Ectodermal cell (in vitro differentiated cells): ENCODE data around the gene SMCO4.

Experiments
- H3K27ac ChIP-seq: 2 replicates; pipeline ENCODE4 v1.7.0; 2013; ENCODE audit warnings: mild to moderate bottlenecking, low read depth, low read length; ENCODE audit not compliant: insufficient read depth, poor library complexity, severe bottlenecking
- H3K27me3 ChIP-seq: 2 replicates; pipeline ENCODE4 v1.7.0; 2013; ENCODE audit warnings: mild to moderate bottlenecking, low read length; ENCODE audit not compliant: insufficient read depth, control insufficient read depth, poor library complexity, severe bottlenecking
- H3K36me3 ChIP-seq: one replicate; pipeline ENCODE4 v1.7.0; 2013; ENCODE audit warnings: low read length; ENCODE audit not compliant: control insufficient read depth, insufficient read depth
- H3K4me1 ChIP-seq: one replicate; pipeline ENCODE4 v1.7.0; 2013; ENCODE audit warnings: low read length; ENCODE audit not compliant: control insufficient read depth, insufficient read depth
- H3K4me3 ChIP-seq: 2 replicates; pipeline ENCODE4 v1.7.0; 2013; ENCODE audit warnings: low read depth, low read length, control low read depth; ENCODE audit not compliant: insufficient read depth
- H3K9me3 ChIP-seq: 2 replicates; pipeline ENCODE4 v1.7.0; 2013; ENCODE audit warnings: mild to moderate bottlenecking, low read length, moderate library complexity; ENCODE audit not compliant: control insufficient read depth
- WGBS, 2 experiments: methylation state at CpG; one replicate each; pipeline ENCODE4 v1.1.7; 2013; ENCODE audit warnings: missing lambda C conversion rate in 2 of 2; 5-methylcytosine and 5-hydroxymethylcytosine counted together

The SMCO4 gene

DNA sequence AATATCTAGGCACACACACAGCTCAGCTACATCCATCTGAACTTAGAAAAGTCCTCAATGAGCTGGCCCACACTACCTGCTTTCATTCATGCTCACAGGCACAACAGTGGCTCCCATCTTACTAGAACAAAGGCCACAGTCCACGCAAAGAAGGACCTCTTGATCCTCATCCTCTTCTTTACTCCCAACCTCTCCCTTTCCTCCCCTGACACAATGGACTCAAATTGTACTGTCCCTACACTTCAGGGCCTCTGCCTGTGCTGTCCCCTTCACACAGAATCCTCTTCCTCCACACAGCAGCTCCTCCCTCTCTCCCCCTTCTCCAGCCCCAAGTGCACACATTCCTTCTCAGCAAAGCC is 12.7 kb downstream of the SMCO4 start:
- Histone ChIP-seq H3K4me1 (no peaks in the 10 kb centered on the region), H3K36me3 (no peaks in the 10 kb centered on the region), H3K9me3 (no peaks in the 10 kb centered on the region), H3K27ac (no peak overlapping the region), H3K4me3 (no peak overlapping the region), H3K27me3 (no peaks in the 10 kb centered on the region)
- 75 to 82% methylated on average over 1 of the region's 1 CpG for WGBS, 2 experiments

- Histone ChIP-seq H3K4me3 (no peak overlapping the region), H3K4me1 (no peaks in the 10 kb centered on the region), H3K27me3 (no peaks in the 10 kb centered on the region), H3K9me3 (no peaks in the 10 kb centered on the region), H3K36me3 (no peaks in the 10 kb centered on the region), H3K27ac (no peak overlapping the region)
- 83 to 85% methylated on average over 9 of the region's 9 CpGs for WGBS, 2 experiments
These were observed 13.3 kb downstream of the SMCO4 start for GRCh38 chr11:93529707-93530467.

- no peak overlapping the region for H3K27ac ChIP-seq
- H3K4me3 ChIP-seq = no peak overlapping the region
- no peaks in the 10 kb centered on the region for H3K27me3 ChIP-seq
- no peaks in the 10 kb centered on the region for H3K36me3 ChIP-seq
- H3K4me1 ChIP-seq = no peaks in the 10 kb centered on the region
- WGBS, 2 experiments = 85 to 86% methylated on average over 9 to 10 of the region's 10 CpGs
- H3K9me3 ChIP-seq = no peaks in the 10 kb centered on the region
These were observed 14.2 kb downstream of the SMCO4 start for GRCh38 chr11:93528757-93529645.

GRCh38 chr11:93528252-93528651 is 14.9 kb downstream of the SMCO4 start:
- H3K4me3 ChIP-seq = no peak overlapping the region
- WGBS, 2 experiments = 92 to 98% methylated on average over 4 of the region's 4 CpGs
- no peaks in the 10 kb centered on the region for H3K9me3 ChIP-seq
- H3K27me3 ChIP-seq = no peaks in the 10 kb centered on the region
- no peaks in the 10 kb centered on the region for H3K4me1 ChIP-seq
- H3K27ac ChIP-seq = no peak overlapping the region
- H3K36me3 ChIP-seq = no peaks in the 10 kb centered on the region

DNA sequence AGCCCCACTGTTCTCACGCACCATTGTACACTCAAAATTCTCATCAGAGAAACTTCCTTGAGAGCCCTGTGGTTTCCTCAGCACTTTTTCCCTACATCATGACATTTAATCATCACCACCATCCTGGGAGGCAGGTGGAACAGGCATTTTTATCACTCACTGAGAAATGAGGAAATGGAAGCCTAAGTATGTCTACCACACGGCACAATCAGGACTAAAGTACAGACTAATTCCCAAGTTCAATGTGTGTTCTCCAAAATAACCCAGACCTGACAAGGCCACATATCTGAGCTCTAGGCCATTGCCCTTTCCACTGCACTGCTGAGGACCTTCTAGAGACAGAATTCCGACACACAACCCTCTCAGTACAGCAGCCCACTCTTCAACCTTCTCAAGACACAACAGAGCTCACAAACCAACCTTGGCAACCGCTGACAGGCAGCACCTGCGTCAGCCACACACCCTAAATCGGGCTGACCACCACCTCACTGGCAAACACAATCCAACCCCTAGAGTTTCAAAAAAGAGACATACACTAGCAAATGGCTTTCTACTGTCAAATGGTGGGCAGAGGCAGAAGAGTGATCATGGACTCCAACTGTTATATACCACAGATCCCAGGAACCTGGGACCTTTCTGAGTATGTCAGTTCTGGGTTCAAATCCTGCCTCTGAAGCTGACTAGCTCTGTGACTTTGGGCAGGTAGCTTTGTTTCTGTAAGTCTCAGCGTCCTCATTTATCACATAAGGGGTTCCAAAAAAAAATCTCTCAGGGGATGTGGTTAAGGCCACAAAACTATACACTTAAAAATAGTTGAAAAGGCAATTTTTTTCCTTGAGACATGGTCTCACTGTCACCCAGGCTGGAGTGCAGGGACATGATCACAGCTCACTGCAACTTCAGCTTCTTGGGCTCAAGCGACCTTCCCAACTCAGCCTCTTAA is 16.3 kb downstream of the SMCO4 start:
- Histone ChIP-seq H3K4me1 (no peaks in the 10 kb centered on the region), H3K36me3 (no peaks in the 10 kb centered on the region), H3K27ac (no peak overlapping the region), H3K27me3 (no peaks in the 10 kb centered on the region), H3K4me3 (no peak overlapping the region), H3K9me3 (no peaks in the 10 kb centered on the region)
- 93 to 95% methylated on average over 8 of the region's 8 CpGs for WGBS, 2 experiments

- Histone ChIP-seq H3K27ac (no peak overlapping the region), H3K27me3 (no peaks in the 10 kb centered on the region), H3K9me3 (no peaks in the 10 kb centered on the region), H3K4me1 (no peaks in the 10 kb centered on the region), H3K36me3 (no peaks in the 10 kb centered on the region), H3K4me3 (no peak overlapping the region)
- WGBS, 2 experiments = 72 to 79% methylated on average over 2 to 3 of the region's 3 CpGs
These were observed 16.9 kb downstream of the SMCO4 start for GRCh38 chr11:93526346-93526633.

DNA sequence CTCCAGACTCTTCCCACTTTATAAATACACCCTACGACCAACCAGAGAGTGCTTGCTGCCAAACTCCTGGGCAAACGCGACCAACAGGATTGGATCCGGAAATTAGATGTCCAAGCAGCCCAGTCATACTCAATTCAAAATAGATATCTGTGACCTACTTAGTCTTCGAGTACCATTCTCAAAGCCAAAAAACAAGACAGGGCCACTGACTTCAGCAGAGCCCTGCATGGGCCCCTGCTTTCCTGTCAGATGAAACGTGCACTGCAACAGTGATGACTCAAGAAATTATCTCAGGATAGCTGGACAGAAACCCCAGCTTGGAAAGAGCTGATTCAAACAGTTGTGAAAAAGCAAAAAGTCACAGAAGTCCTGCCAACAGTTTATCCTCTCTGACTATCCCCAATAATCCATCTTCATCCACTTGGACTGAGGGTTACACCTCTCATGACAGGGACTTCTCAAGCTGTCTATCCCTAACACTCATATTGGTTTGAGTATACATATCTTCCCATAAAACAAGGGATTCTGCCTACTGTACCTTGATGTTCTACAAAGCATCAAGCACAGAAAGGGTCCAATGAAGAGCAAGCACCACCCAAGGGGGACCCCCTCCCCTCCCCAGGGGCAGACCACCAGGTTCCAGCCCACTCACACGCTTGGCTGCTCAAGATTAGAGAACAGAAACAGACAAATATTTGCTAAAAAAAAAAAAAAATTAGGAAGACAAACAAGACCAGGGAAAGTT is 17.4 kb downstream of the SMCO4 start:
- H3K36me3 ChIP-seq = no peaks in the 10 kb centered on the region
- no peaks in the 10 kb centered on the region for H3K27me3 ChIP-seq
- WGBS, 2 experiments = 85 to 86% methylated on average over 7 of the region's 7 CpGs
- H3K27ac ChIP-seq = no peak overlapping the region
- H3K4me3 ChIP-seq = no peak overlapping the region
- no peaks in the 10 kb centered on the region for H3K9me3 ChIP-seq
- H3K4me1 ChIP-seq = no peaks in the 10 kb centered on the region

GRCh38 chr11:93524858-93525257 is 18.3 kb downstream of the SMCO4 start:
- Histone ChIP-seq H3K4me1 (no peaks in the 10 kb centered on the region), H3K27me3 (no peaks in the 10 kb centered on the region), H3K36me3 (no peaks in the 10 kb centered on the region), H3K4me3 (no peak overlapping the region), H3K9me3 (no peaks in the 10 kb centered on the region), H3K27ac (no peak overlapping the region)
- 91 to 94% methylated on average over 2 of the region's 2 CpGs for WGBS, 2 experiments

DNA sequence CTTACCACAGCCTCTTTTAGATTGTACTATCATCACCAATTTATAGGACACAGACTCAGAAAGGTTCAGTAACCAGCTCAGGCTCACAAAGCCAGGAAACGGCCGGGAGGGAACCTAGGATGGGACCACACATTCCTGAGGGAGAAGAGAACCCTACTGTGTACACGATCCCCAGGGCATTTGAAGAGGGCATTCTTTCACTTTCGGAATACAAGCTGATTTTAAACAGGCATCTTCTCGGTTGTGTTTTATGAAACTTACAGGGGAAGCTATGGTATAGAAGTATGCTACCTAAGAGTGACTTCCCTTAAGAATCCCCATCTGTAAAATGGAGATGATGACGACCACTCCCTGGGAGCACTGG is 19.0 kb downstream of the SMCO4 start:
- Histone ChIP-seq H3K4me3 (no peak overlapping the region), H3K27ac (no peak overlapping the region), H3K9me3 (no peaks in the 10 kb centered on the region), H3K27me3 (no peaks in the 10 kb centered on the region), H3K4me1 (no peaks in the 10 kb centered on the region), H3K36me3 (no peaks in the 10 kb centered on the region)
- WGBS, 2 experiments = 87 to 88% methylated on average over 6 of the region's 6 CpGs
